HepG2 (cell line): ENCODE results near the gene CLTA. TPM values are rescaled to one million over a fixed set of nuclear protein-coding genes. Genes with fewer than 3 reads are reported as not detected.

Experiments used
- MAF1 ChIP-seq: sonication (generic); formaldehyde crosslinking; IDR thresholded peaks from 2 replicates; pipeline ENCODE4 v1.5.0; 2020; ENCODE audit warnings: missing genetic modification reagents, borderline replicate concordance
- POLR2AphosphoS5 ChIP-seq: IDR thresholded peaks from 2 replicates; pipeline ENCODE4 v1.6.1; 2012; ENCODE audit warnings: low read depth, low read length
- SMARCE1 ChIP-seq: fragments of 450-650 bp; IDR thresholded peaks from 2 replicates; pipeline ENCODE4 v1.6.1; 2017; ENCODE audit warnings: borderline replicate concordance
- SNAPC2 ChIP-seq: sonication (generic); formaldehyde crosslinking; IDR thresholded peaks from 2 replicates; pipeline ENCODE4 v1.8.1; 2022; ENCODE audit warnings: mild to moderate bottlenecking, missing genetic modification reagents
- SNRNP70 ChIP-seq: fragments of 200-400 bp; formaldehyde crosslinking; IDR thresholded peaks from 2 replicates; pipeline ENCODE4 v1.6.1; 2017; ENCODE audit warnings: mild to moderate bottlenecking, low read depth, low read length, moderate library complexity
- SYNCRIP ChIP-seq: fragments of 200-400 bp; formaldehyde crosslinking; IDR thresholded peaks from 2 replicates; pipeline ENCODE4 v1.6.1; 2018; ENCODE audit warnings: mild to moderate bottlenecking, low read depth, low read length; ENCODE audit not compliant: insufficient read depth
- ZNF235 ChIP-seq: sonication (generic); formaldehyde crosslinking; IDR thresholded peaks from 2 replicates; pipeline ENCODE4 v1.8.1; 2023; ENCODE audit warnings: mild to moderate bottlenecking, missing genetic modification reagents, borderline replicate concordance
- ZNF670 ChIP-seq: sonication (generic); formaldehyde crosslinking; IDR thresholded peaks from 2 replicates; pipeline ENCODE4 v1.8.0; 2022; ENCODE audit warnings: mild to moderate bottlenecking, missing genetic modification reagents, borderline replicate concordance
- polyA plus RNA-seq, 8 experiments: library from polyadenylated mRNA; depleted of rRNA in 3 of 8; stranded (reverse) in 7 of 8; unstranded in 1 of 8; fragments of >200 nt; fragmentation: Illumina TruSeq in 4 of 8; extraction: Trizol in 4 of 8; gene quantifications; 2 replicates each; pipeline versions ENCODE4 v1.2.1 to v1.2.3, GENCODE V29; 2011 to 2016; ENCODE audit warnings: low read depth in 4 of 8, missing spikeins in 1 of 8, mixed read lengths in 1 of 8; ENCODE audit not compliant: insufficient read depth in 1 of 8
- total RNA-seq, 5 experiments: library from RNA; depleted of rRNA; stranded (reverse); fragments of >200 nt; fragmentation: Illumina TruSeq; extraction: Trizol; gene quantifications; 2 replicates each; pipeline ENCODE4 v1.2.3, GENCODE V29; 2016; ENCODE audit warnings: low read depth in 1 of 5
- TF ChIP-seq, protein P1 (sequence below): sonication (generic); formaldehyde crosslinking; IDR thresholded peaks from 2 replicates; pipeline ENCODE4 v1.4.0; 2020; ENCODE audit warnings: missing genetic modification reagents
- TF ChIP-seq, protein P2 (sequence below): sonication (generic); formaldehyde crosslinking; IDR thresholded peaks from 2 replicates; pipeline ENCODE4 v1.4.0; 2020; ENCODE audit warnings: missing genetic modification reagents, mild to moderate bottlenecking, borderline replicate concordance
- TF ChIP-seq, protein P3 (sequence below): sonication (generic); formaldehyde crosslinking; IDR thresholded peaks from 2 replicates; pipeline ENCODE4 v1.4.0; 2020; ENCODE audit warnings: mild to moderate bottlenecking, missing genetic modification reagents
- TF ChIP-seq, protein P4 (sequence below): sonication (generic); formaldehyde crosslinking; IDR thresholded peaks from 2 replicates; pipeline ENCODE4 v1.4.0; 2020; ENCODE audit warnings: missing genetic modification reagents
- TF ChIP-seq, protein P5 (sequence below): sonication (generic); formaldehyde crosslinking; IDR thresholded peaks from 2 replicates; pipeline ENCODE4 v1.4.0; 2020; ENCODE audit warnings: mild to moderate bottlenecking, missing genetic modification reagents
- TF ChIP-seq, protein P6 (sequence below): sonication (generic); formaldehyde crosslinking; IDR thresholded peaks from 2 replicates; pipeline ENCODE4 v1.5.0; 2020; ENCODE audit warnings: mild to moderate bottlenecking, missing genetic modification reagents

Gene CLTA
- total and polyA plus RNA-seq, 2 of the 13 experiments (the other 11 are each of a cell fraction or from before 2014, with no cell fraction given), result 143 to 222 TPM

DNA sequence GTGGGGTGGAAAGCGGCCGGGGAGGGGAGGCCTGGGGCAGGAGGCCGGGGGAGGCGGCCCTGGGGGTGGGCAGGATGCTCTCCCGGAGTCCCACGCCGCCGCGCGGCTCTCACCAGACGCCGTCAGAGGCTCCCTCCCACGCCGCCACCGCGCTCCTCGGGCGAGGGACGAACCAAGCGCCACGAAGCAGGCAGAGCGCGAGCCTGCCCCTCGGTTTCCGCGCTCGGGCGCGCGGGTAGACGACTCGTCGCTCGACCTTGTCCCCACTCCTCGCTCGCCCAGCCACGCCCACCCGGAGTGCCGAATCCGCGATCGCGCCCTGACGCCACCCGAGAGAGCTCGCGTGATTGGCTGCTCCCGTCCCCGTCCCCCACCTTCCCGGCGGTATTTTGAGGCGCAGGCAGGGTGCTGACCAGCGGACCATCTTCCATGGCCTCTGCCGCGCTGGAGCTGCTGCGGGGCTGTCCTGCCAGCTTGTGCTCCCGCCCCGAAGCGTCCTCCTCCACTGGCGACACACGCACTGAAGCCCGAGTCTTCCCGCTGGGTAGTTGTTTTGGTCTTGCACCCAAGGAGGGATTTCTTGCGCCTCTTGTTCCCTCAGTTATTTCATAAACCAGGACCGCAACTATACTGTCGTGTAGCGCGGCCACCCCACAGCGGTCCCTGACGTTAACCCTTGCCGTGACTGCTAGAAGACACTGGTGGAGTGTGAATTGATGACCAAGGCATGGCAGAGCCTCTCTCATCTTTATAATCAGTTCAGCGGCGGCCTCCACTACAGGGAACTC, 67.7 kb downstream of the CLTA start, which contains the start of gene GNE (continued):
- TF ChIP-seq, protein P1, sequence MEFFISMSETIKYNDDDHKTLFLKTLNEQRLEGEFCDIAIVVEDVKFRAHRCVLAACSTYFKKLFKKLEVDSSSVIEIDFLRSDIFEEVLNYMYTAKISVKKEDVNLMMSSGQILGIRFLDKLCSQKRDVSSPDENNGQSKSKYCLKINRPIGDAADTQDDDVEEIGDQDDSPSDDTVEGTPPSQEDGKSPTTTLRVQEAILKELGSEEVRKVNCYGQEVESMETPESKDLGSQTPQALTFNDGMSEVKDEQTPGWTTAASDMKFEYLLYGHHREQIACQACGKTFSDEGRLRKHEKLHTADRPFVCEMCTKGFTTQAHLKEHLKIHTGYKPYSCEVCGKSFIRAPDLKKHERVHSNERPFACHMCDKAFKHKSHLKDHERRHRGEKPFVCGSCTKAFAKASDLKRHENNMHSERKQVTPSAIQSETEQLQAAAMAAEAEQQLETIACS, result peak; percentile 89
- TF ChIP-seq, protein P2, sequence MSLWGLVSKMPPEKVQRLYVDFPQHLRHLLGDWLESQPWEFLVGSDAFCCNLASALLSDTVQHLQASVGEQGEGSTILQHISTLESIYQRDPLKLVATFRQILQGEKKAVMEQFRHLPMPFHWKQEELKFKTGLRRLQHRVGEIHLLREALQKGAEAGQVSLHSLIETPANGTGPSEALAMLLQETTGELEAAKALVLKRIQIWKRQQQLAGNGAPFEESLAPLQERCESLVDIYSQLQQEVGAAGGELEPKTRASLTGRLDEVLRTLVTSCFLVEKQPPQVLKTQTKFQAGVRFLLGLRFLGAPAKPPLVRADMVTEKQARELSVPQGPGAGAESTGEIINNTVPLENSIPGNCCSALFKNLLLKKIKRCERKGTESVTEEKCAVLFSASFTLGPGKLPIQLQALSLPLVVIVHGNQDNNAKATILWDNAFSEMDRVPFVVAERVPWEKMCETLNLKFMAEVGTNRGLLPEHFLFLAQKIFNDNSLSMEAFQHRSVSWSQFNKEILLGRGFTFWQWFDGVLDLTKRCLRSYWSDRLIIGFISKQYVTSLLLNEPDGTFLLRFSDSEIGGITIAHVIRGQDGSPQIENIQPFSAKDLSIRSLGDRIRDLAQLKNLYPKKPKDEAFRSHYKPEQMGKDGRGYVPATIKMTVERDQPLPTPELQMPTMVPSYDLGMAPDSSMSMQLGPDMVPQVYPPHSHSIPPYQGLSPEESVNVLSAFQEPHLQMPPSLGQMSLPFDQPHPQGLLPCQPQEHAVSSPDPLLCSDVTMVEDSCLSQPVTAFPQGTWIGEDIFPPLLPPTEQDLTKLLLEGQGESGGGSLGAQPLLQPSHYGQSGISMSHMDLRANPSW (CRISPR knock-in tag), result peak; percentile 75; the same call in 1 of the 2 replicates
- TF ChIP-seq ZNF235 (CRISPR knock-in tag) (peak; percentile 80; the same call in 1 of the 2 replicates), SYNCRIP (no peak), POLR2AphosphoS5 (peak; percentile 94), MAF1 (CRISPR knock-in tag) (peak; percentile 54; the same call in 1 of the 2 replicates), SNAPC2 (CRISPR knock-in tag) (peak; percentile 54; the same call in 1 of the 2 replicates), SMARCE1 (no peak), SNRNP70 (no peak), ZNF670 (CRISPR knock-in tag) (0 out of 2 replicates have a peak, but pooled peaks have one; percentile 42)
- TF ChIP-seq, protein P3, sequence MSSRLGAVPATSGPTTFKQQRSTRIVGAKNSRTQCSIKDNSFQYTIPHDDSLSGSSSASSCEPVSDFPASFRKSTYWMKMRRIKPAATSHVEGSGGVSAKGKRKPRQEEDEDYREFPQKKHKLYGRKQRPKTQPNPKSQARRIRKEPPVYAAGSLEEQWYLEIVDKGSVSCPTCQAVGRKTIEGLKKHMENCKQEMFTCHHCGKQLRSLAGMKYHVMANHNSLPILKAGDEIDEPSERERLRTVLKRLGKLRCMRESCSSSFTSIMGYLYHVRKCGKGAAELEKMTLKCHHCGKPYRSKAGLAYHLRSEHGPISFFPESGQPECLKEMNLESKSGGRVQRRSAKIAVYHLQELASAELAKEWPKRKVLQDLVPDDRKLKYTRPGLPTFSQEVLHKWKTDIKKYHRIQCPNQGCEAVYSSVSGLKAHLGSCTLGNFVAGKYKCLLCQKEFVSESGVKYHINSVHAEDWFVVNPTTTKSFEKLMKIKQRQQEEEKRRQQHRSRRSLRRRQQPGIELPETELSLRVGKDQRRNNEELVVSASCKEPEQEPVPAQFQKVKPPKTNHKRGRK, result peak; percentile 30; the same call in 1 of the 2 replicates
- TF ChIP-seq, protein P4, sequence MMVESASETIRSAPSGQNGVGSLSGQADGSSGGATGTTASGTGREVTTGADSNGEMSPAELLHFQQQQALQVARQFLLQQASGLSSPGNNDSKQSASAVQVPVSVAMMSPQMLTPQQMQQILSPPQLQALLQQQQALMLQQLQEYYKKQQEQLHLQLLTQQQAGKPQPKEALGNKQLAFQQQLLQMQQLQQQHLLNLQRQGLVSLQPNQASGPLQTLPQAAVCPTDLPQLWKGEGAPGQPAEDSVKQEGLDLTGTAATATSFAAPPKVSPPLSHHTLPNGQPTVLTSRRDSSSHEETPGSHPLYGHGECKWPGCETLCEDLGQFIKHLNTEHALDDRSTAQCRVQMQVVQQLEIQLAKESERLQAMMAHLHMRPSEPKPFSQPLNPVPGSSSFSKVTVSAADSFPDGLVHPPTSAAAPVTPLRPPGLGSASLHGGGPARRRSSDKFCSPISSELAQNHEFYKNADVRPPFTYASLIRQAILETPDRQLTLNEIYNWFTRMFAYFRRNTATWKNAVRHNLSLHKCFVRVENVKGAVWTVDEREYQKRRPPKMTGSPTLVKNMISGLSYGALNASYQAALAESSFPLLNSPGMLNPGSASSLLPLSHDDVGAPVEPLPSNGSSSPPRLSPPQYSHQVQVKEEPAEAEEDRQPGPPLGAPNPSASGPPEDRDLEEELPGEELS, result peak; percentile 62
- TF ChIP-seq, protein P5, sequence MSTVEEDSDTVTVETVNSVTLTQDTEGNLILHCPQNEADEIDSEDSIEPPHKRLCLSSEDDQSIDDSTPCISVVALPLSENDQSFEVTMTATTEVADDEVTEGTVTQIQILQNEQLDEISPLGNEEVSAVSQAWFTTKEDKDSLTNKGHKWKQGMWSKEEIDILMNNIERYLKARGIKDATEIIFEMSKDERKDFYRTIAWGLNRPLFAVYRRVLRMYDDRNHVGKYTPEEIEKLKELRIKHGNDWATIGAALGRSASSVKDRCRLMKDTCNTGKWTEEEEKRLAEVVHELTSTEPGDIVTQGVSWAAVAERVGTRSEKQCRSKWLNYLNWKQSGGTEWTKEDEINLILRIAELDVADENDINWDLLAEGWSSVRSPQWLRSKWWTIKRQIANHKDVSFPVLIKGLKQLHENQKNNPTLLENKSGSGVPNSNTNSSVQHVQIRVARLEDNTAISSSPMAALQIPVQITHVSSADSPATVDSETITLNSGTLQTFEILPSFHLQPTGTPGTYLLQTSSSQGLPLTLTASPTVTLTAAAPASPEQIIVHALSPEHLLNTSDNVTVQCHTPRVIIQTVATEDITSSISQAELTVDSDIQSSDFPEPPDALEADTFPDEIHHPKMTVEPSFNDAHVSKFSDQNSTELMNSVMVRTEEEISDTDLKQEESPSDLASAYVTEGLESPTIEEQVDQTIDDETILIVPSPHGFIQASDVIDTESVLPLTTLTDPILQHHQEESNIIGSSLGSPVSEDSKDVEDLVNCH, result no peak
- TF ChIP-seq, protein P6, sequence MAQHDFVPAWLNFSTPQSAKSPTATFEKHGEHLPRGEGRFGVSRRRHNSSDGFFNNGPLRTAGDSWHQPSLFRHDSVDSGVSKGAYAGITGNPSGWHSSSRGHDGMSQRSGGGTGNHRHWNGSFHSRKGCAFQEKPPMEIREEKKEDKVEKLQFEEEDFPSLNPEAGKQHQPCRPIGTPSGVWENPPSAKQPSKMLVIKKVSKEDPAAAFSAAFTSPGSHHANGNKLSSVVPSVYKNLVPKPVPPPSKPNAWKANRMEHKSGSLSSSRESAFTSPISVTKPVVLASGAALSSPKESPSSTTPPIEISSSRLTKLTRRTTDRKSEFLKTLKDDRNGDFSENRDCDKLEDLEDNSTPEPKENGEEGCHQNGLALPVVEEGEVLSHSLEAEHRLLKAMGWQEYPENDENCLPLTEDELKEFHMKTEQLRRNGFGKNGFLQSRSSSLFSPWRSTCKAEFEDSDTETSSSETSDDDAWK (CRISPR knock-in tag), result no peak
